Measurements from ENCODE around the gene GNB1L.

- TF ChIP-seq, protein P1, sequence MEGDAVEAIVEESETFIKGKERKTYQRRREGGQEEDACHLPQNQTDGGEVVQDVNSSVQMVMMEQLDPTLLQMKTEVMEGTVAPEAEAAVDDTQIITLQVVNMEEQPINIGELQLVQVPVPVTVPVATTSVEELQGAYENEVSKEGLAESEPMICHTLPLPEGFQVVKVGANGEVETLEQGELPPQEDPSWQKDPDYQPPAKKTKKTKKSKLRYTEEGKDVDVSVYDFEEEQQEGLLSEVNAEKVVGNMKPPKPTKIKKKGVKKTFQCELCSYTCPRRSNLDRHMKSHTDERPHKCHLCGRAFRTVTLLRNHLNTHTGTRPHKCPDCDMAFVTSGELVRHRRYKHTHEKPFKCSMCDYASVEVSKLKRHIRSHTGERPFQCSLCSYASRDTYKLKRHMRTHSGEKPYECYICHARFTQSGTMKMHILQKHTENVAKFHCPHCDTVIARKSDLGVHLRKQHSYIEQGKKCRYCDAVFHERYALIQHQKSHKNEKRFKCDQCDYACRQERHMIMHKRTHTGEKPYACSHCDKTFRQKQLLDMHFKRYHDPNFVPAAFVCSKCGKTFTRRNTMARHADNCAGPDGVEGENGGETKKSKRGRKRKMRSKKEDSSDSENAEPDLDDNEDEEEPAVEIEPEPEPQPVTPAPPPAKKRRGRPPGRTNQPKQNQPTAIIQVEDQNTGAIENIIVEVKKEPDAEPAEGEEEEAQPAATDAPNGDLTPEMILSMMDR (IDR thresholded peaks at IDR 0.05; ENCODE audit: poor library complexity, severe bottlenecking) = no peak
- no peak for TF ChIP-seq POLR2AphosphoS5 (IDR thresholded peaks at IDR 0.05)
- no peak for TF ChIP-seq TAF1 (IDR thresholded peaks at IDR 0.05; ENCODE audit: low read depth)
These were observed 81.1 kb downstream of the GNB1L start for GRCh38 chr22:19773470-19774040.
